H1 (cell line): ENCODE results near the gene COL21A1. TPM values are rescaled to one million over a fixed set of nuclear protein-coding genes. Genes with fewer than 3 reads are reported as not detected.

ENCODE experiments used
- CTCF ChIA-PET: fragments of 300-600 bp; sonication (Branson Sonifier 250); formaldehyde crosslinking; loops from one replicate; lab custom pipeline; 2021; ENCODE audit not compliant: partially characterized antibody; lab: Charles Lee
- POLR2A ChIA-PET: fragments of 300-600 bp; sonication (Branson Sonifier 250); formaldehyde crosslinking; loops from one replicate; lab custom pipeline; 2021; ENCODE audit warnings: inconsistent platforms; ENCODE audit not compliant: partially characterized antibody; lab: Charles Lee
- DNase-seq, 2 experiments: peaks; one replicate each; pipeline versions ENCODE4 v3.0.0 to v3.0.0-alpha.2; 2010 to 2022; ENCODE audit warnings: low spot score in 2 of 2, low read depth in 1 of 2, mixed read lengths in 1 of 2
- FAIRE-seq: peaks from 2 replicates; lab custom pipeline; 2011; peaks lifted over from hg19 to GRCh38; lab: Jason Lieb, UNC
- H2AFZ ChIP-seq: 2 replicates; pipeline ENCODE4 v1.8.1; 2012; ENCODE audit warnings: low read length, inconsistent platforms
- H2AK5ac ChIP-seq: 2 replicates; pipeline ENCODE4 v1.6.1; 2013; ENCODE audit warnings: low read depth, low read length
- H2BK120ac ChIP-seq: replicated peaks from 2 replicates; pipeline ENCODE3; 2013; ENCODE audit warnings: low read depth, low read length, inconsistent platforms
- H2BK12ac ChIP-seq: 2 replicates; pipeline ENCODE4 v1.6.1; 2013; ENCODE audit warnings: low read depth, low read length
- H2BK15ac ChIP-seq: 2 replicates; pipeline ENCODE4 v1.6.1; 2013; ENCODE audit warnings: low read length
- H2BK20ac ChIP-seq: 2 replicates; pipeline ENCODE4 v1.6.1; 2013; ENCODE audit warnings: low read length
- H2BK5ac ChIP-seq: 2 replicates; pipeline ENCODE4 v1.6.1; 2013; ENCODE audit warnings: low read depth, low read length
- H3K14ac ChIP-seq: 2 replicates; pipeline ENCODE4 v1.6.1; 2013; ENCODE audit warnings: inconsistent platforms; ENCODE audit not compliant: insufficient read length
- H3K18ac ChIP-seq: 2 replicates; pipeline ENCODE4 v1.6.1; 2013; ENCODE audit warnings: low read length; ENCODE audit errors: extremely low read depth
- H3K23ac ChIP-seq: 2 replicates; pipeline ENCODE4 v1.6.1; 2013; ENCODE audit warnings: inconsistent platforms; ENCODE audit not compliant: insufficient read length
- H3K23me2 ChIP-seq: 2 replicates; pipeline ENCODE4 v1.6.1; 2013; ENCODE audit warnings: low read depth, low read length
- H3K27ac ChIP-seq: 2 replicates; pipeline ENCODE4 v1.6.1; 2011; ENCODE audit warnings: low read depth, low read length, inconsistent platforms
- H3K27me3 ChIP-seq, 4 experiments: replicated peaks in 1 of 4; 1 replicate in 1 of 4; 2 replicates in 3 of 4; pipeline versions ENCODE4 v1.6.1 to v1.8.1; 2011 to 2013; ENCODE audit warnings: low read length in 3 of 4, mild to moderate bottlenecking in 3 of 4, inconsistent platforms in 2 of 4, mixed read lengths in 2 of 4, moderate library complexity in 1 of 4; ENCODE audit not compliant: control insufficient read depth in 3 of 4, insufficient read depth in 3 of 4; ENCODE audit errors: extremely low read depth in 1 of 4
- H3K36me3 ChIP-seq, 4 experiments: 2 replicates each; pipeline versions ENCODE4 v1.6.1 to v1.8.1; 2011 to 2013; ENCODE audit warnings: mild to moderate bottlenecking in 4 of 4, low read length in 3 of 4, moderate library complexity in 2 of 4, control low read depth in 1 of 4, inconsistent platforms in 1 of 4; ENCODE audit not compliant: insufficient read depth in 4 of 4, control insufficient read depth in 2 of 4
- H3K4ac ChIP-seq: replicated peaks from 2 replicates; pipeline ENCODE3; 2013; ENCODE audit warnings: low read length, low read depth, mixed read lengths, inconsistent platforms; ENCODE audit not compliant: insufficient read length
- H3K4me1 ChIP-seq, 4 experiments: replicated peaks in 1 of 4; 1 replicate in 1 of 4; 2 replicates in 3 of 4; pipeline versions ENCODE4 v1.6.1 to v1.8.1; 2011 to 2013; ENCODE audit warnings: low read length in 3 of 4, inconsistent platforms in 2 of 4, mixed read lengths in 1 of 4; ENCODE audit not compliant: insufficient read depth in 4 of 4, control insufficient read depth in 3 of 4
- H3K4me2 ChIP-seq, 2 experiments: 2 replicates each; pipeline versions ENCODE4 v1.6.1 to v1.8.1; 2011 to 2013; ENCODE audit warnings: low read depth in 2 of 2, low read length in 2 of 2, control low read depth in 1 of 2, inconsistent platforms in 1 of 2, mild to moderate bottlenecking in 1 of 2; ENCODE audit not compliant: insufficient read depth in 1 of 2
- H3K4me3 ChIP-seq, 4 experiments: fragments of 200-600, 300-600 bp in 1 of 4; sonication (generic), shearing (Covaris generic), sonication (Bioruptor Twin) in 1 of 4; 2 replicates each; pipeline versions ENCODE4 v1.5.1 to v1.8.1; 2011 to 2016; ENCODE audit warnings: low read length in 4 of 4, low read depth in 3 of 4, control low read depth in 2 of 4, inconsistent platforms in 2 of 4, mild to moderate bottlenecking in 2 of 4, mixed read lengths in 1 of 4, moderate library complexity in 1 of 4; ENCODE audit not compliant: insufficient read depth in 2 of 4; ENCODE audit errors: extremely low read depth in 1 of 4
- H3K56ac ChIP-seq: replicated peaks from 2 replicates; pipeline ENCODE3; 2013; ENCODE audit warnings: low read depth, mild to moderate bottlenecking, mixed read lengths, low read length, inconsistent platforms; ENCODE audit not compliant: insufficient read length
- H3K79me1 ChIP-seq: 2 replicates; pipeline ENCODE4 v1.6.1; 2013; ENCODE audit warnings: low read depth, low read length, control low read depth
- H3K79me2 ChIP-seq, 2 experiments: 2 replicates each; pipeline versions ENCODE4 v1.6.1 to v1.8.1; 2012 to 2013; ENCODE audit warnings: low read length in 2 of 2, mild to moderate bottlenecking in 2 of 2, inconsistent platforms in 1 of 2; ENCODE audit not compliant: insufficient read depth in 2 of 2, control insufficient read depth in 1 of 2
- H3K9ac ChIP-seq, 4 experiments: replicated peaks in 1 of 4; 1 replicate in 1 of 4; 2 replicates in 3 of 4; pipeline versions ENCODE4 v1.6.1 to v1.8.1; 2011 to 2013; ENCODE audit warnings: low read depth in 3 of 4, low read length in 3 of 4, control low read depth in 2 of 4, mild to moderate bottlenecking in 2 of 4, moderate library complexity in 2 of 4, inconsistent platforms in 1 of 4; ENCODE audit errors: extremely low read depth in 1 of 4
- H3K9me3 ChIP-seq, 2 experiments: 2 replicates each; pipeline versions ENCODE4 v1.6.1 to v1.8.1; 2012 to 2013; ENCODE audit warnings: mild to moderate bottlenecking in 2 of 2, moderate library complexity in 2 of 2, control low read depth in 1 of 2, inconsistent platforms in 1 of 2, low read depth in 1 of 2, low read length in 1 of 2, mixed read lengths in 1 of 2; ENCODE audit not compliant: insufficient read depth in 2 of 2
- H4K20me1 ChIP-seq, 2 experiments: replicated peaks in 1 of 2; 2 replicates each; pipeline versions ENCODE3 to v1.8.1; 2011 to 2013; ENCODE audit warnings: inconsistent platforms in 2 of 2, low read length in 2 of 2, mild to moderate bottlenecking in 1 of 2; ENCODE audit not compliant: insufficient read depth in 2 of 2, control insufficient read depth in 1 of 2
- H4K5ac ChIP-seq: 2 replicates; pipeline ENCODE4 v1.6.1; 2013; ENCODE audit warnings: low read length, low read depth, mixed read lengths, inconsistent platforms; ENCODE audit not compliant: insufficient read length
- H4K8ac ChIP-seq: 2 replicates; pipeline ENCODE4 v1.8.0; 2013; ENCODE audit warnings: mild to moderate bottlenecking, moderate library complexity, low read length, inconsistent platforms; ENCODE audit not compliant: insufficient read depth; ENCODE audit errors: extremely low read depth
- H4K91ac ChIP-seq: replicated peaks from 2 replicates; pipeline ENCODE3; 2013; ENCODE audit warnings: low read length, mixed read lengths, inconsistent platforms; ENCODE audit not compliant: insufficient read length
- BCL11A ChIP-seq, 2 experiments: IDR thresholded peaks; one replicate each; pipeline ENCODE4 v1.6.1; 2011; ENCODE audit warnings: low read depth in 2 of 2, low read length in 2 of 2, mild to moderate bottlenecking in 2 of 2
- CBX8 ChIP-seq: fragments of 300-800, 300-1000 bp; sonication (generic); IDR thresholded peaks from 2 replicates; pipeline ENCODE4 v1.7.1; 2016; ENCODE audit warnings: low read depth, low read length, borderline replicate concordance
- FOSL1 ChIP-seq: IDR thresholded peaks from 2 replicates; pipeline ENCODE4 v1.6.1; 2011; ENCODE audit warnings: mild to moderate bottlenecking, low read depth, low read length, moderate library complexity; ENCODE audit not compliant: insufficient read depth
- GABPA ChIP-seq: IDR thresholded peaks from 2 replicates; pipeline ENCODE4 v1.6.1; 2011; ENCODE audit warnings: mild to moderate bottlenecking, low read length, moderate library complexity, borderline replicate concordance; ENCODE audit not compliant: insufficient read depth
- JUN ChIP-seq: IDR thresholded peaks from 2 replicates; pipeline ENCODE4 v1.6.1; 2011; ENCODE audit warnings: low read depth, mild to moderate bottlenecking, improper control_type of control experiment, low read length
- JUND ChIP-seq: IDR thresholded peaks from 2 replicates; pipeline ENCODE4 v1.6.1; 2011; ENCODE audit warnings: mild to moderate bottlenecking, improper control_type of control experiment, low read length
- SP2 ChIP-seq: IDR thresholded peaks from 2 replicates; pipeline ENCODE4 v1.6.1; 2012; ENCODE audit warnings: mild to moderate bottlenecking, low read length, inconsistent platforms
- ZNF274 ChIP-seq: IDR thresholded peaks from 2 replicates; pipeline ENCODE4 v1.7.0; 2012; ENCODE audit warnings: low read length, borderline replicate concordance; ENCODE audit errors: extremely low read depth
- WGBS, 2 experiments: shearing (Covaris generic) in 1 of 2; methylation state at CpG; one replicate each; pipeline versions ENCODE4 v1.1.6 to v1.1.7; 2013 to 2015; ENCODE audit warnings: low lambda C conversion rate in 2 of 2, mixed read lengths in 2 of 2, inconsistent platforms in 1 of 2, low coverage in 1 of 2, missing lambda C conversion rate in 1 of 2; ENCODE audit not compliant: insufficient replicate concordance in 2 of 2, insufficient coverage in 1 of 2, insufficient read length in 1 of 2; ENCODE audit errors: extremely low coverage in 1 of 2, missing lambda C conversion rate in 1 of 2; 5-methylcytosine and 5-hydroxymethylcytosine counted together
- polyA plus RNA-seq, 7 experiments: library from polyadenylated mRNA; depleted of rRNA in 3 of 7; stranded (reverse) in 5 of 7; unstranded in 2 of 7; fragments of >200 nt in 5 of 7; fragments of 200-250 nt in 2 of 7; gene quantifications; 1 replicate in 5 of 7; 2 replicates in 1 of 7; 4 replicates in 1 of 7; pipeline versions ENCODE4 v1.2.1 to v1.2.3, GENCODE V29; 2011 to 2013; ENCODE audit warnings: missing spikeins in 2 of 7, mixed read lengths in 2 of 7
- total RNA-seq: library from RNA; stranded (reverse); fragmentation: NEBNext Ultra II Directional; extraction: Animal tissue kit (Norgen Biotek cat#: 25700); gene quantifications from 2 replicates; pipeline ENCODE4 v1.2.1, GENCODE V29; 2021
- TF ChIP-seq, protein P1 (sequence below): IDR thresholded peaks from 2 replicates; pipeline ENCODE4 v1.6.1; 2012; ENCODE audit warnings: low read length, inconsistent platforms
- TF ChIP-seq, protein P2 (sequence below), 3 experiments: IDR thresholded peaks; 1 replicate in 2 of 3; 2 replicates in 1 of 3; pipeline versions ENCODE4 v1.5.1 to v1.6.1; 2011; ENCODE audit warnings: low read length in 3 of 3, mild to moderate bottlenecking in 3 of 3, inconsistent platforms in 2 of 3, low read depth in 1 of 3, moderate library complexity in 1 of 3; ENCODE audit not compliant: insufficient read depth in 1 of 3; ENCODE audit errors: control extremely low read depth in 1 of 3

Gene COL21A1
- total and polyA plus RNA-seq, 2 of the 8 experiments (the other 6 are each of a cell fraction or from before 2014, with no cell fraction given), result 1.6 to 3.4 TPM

DNA sequence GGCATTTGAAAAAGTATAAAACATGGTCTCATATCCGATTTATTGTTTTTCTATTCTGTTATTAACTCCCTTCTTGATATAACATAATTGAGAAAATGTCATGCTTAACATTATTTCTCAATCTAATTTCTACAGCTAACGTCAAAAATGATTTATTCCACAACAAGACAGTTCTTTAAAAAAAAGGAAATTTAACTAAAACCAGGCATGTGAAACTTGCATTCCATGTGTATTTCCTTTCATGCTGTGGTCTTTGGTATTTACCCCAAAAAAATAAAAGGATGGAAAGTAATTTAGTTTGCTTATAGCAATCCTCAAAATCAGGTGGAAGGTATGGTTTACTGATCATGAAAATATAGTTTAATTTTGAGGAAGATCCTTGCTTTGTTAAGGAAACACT, 142.8 kb downstream of the COL21A1 start:
- Histone ChIP-seq H2AFZ (no peak overlapping the region), H3K79me1 (no peaks in the 10 kb centered on the region), H2BK12ac (no peak overlapping the region), H2BK120ac (no peak overlapping the region), H3K9me3 (no peaks in the 10 kb centered on the region), H3K23me2 (no peaks in the 10 kb centered on the region), H3K4me1 (no peaks in the 10 kb centered on the region), H3K79me2 (no peaks in the 10 kb centered on the region), H3K14ac (no peak overlapping the region), H3K4me2 (no peak overlapping the region), H4K20me1 (no peaks in the 10 kb centered on the region), H3K27me3 (no peaks in the 10 kb centered on the region), H4K5ac (no peak overlapping the region), H2BK20ac (no peak overlapping the region), H3K27ac (no peak overlapping the region), H3K18ac (no peak overlapping the region), H4K91ac (no peak overlapping the region), H2BK5ac (no peak overlapping the region), H3K4ac (no peak overlapping the region), H2AK5ac (no peak overlapping the region), H3K4me3 (no peak overlapping the region), H3K9ac (no peak overlapping the region), H4K8ac (no peak overlapping the region), H3K23ac (no peak overlapping the region), H3K36me3 (no peaks in the 10 kb centered on the region), H3K56ac (no peak overlapping the region), H2BK15ac (no peak overlapping the region)
- CTCF ChIA-PET, result no interaction called here
- POLR2A ChIA-PET, result no interaction called here
- FAIRE-seq (no peak), DNase-seq (no peak)
- 82% methylated on average over 2 of the region's 2 CpGs; no CpG with 5 or more reads in 1 of the 2 experiments for WGBS, 2 experiments
- TF ChIP-seq, protein P1, sequence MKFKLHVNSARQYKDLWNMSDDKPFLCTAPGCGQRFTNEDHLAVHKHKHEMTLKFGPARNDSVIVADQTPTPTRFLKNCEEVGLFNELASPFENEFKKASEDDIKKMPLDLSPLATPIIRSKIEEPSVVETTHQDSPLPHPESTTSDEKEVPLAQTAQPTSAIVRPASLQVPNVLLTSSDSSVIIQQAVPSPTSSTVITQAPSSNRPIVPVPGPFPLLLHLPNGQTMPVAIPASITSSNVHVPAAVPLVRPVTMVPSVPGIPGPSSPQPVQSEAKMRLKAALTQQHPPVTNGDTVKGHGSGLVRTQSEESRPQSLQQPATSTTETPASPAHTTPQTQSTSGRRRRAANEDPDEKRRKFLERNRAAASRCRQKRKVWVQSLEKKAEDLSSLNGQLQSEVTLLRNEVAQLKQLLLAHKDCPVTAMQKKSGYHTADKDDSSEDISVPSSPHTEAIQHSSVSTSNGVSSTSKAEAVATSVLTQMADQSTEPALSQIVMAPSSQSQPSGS, result no peak
- TF ChIP-seq JUND (no peak), FOSL1 (no peak), GABPA (no peak), ZNF274 (no peak), JUN (no peak), CBX8 (no peak), SP2 (no peak), BCL11A (IDR thresholded peaks at IDR 0.05; ENCODE audit: low read depth in 2 of 2, low read length in 2 of 2) (no peak)
- TF ChIP-seq, protein P2, sequence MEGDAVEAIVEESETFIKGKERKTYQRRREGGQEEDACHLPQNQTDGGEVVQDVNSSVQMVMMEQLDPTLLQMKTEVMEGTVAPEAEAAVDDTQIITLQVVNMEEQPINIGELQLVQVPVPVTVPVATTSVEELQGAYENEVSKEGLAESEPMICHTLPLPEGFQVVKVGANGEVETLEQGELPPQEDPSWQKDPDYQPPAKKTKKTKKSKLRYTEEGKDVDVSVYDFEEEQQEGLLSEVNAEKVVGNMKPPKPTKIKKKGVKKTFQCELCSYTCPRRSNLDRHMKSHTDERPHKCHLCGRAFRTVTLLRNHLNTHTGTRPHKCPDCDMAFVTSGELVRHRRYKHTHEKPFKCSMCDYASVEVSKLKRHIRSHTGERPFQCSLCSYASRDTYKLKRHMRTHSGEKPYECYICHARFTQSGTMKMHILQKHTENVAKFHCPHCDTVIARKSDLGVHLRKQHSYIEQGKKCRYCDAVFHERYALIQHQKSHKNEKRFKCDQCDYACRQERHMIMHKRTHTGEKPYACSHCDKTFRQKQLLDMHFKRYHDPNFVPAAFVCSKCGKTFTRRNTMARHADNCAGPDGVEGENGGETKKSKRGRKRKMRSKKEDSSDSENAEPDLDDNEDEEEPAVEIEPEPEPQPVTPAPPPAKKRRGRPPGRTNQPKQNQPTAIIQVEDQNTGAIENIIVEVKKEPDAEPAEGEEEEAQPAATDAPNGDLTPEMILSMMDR (IDR thresholded peaks at IDR 0.05; ENCODE audit: control extremely low read depth in 1 of 3, insufficient read depth in 1 of 3, low read depth in 1 of 3, low read length in 3 of 3), result no peak
